Activated effector memory CD4-positive, alpha-beta T cell treated with anti-CD3 and anti-CD28 coated beads, Interleukin-2, amount 50 U/mL, for 16 hours (primary cell): ENCODE data around the gene OSTN.
"Not testable (repeated sequence)": the region's sequence is repeated elsewhere in the genome, so short reads cannot be mapped to it uniquely, and the experiment has no call there.

Experiments
- DNase-seq: peaks from one replicate; pipeline ENCODE4 v3.0.0-alpha.2; 2020

OSTN gene

DNA sequence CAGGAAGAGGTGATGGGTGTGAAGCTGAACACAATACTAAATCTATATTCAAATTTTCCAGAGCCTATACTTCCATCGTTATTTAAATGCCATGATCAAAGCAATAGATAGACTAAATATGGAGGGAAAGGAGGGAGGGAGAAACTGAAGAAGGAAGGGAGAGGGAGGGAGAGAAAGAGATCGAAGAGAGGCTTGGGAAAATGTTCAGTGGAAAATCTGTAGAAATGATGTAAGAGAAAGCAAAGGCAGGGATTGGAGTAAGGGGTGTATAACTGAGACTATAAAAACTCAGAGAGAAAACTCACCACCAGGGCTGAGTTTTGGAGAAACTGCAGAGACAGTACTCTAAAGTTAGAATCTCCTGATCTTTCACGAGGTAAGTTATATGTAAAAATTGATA is at the start of gene OSTN:
TSS of gene OSTN (plus strand) at position 310 of the 400 bp plus-strand sequence. CDS start 13,292 bp downstream, outside the sequence.
- no peak for DNase-seq

DNA sequence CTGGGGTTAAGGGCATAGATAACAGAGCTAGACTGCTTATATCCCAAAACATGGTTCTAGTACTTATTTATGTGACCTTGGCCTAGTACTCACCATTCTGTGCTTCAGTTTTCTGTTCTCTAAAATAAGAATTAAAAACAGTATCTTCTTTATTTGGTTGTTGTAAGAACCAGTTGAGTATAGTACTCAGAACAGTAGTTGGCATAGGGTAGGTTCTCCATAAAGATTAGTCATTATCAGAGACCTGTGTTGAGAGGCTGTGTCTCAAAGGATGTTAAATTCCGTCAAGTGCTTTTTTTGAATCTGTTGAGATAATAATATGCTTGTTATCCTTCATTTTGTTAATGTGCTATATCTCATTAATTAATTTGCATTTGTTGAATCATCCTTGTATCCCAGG is 47.4 kb upstream of the OSTN start:
- no peak for DNase-seq

DNA sequence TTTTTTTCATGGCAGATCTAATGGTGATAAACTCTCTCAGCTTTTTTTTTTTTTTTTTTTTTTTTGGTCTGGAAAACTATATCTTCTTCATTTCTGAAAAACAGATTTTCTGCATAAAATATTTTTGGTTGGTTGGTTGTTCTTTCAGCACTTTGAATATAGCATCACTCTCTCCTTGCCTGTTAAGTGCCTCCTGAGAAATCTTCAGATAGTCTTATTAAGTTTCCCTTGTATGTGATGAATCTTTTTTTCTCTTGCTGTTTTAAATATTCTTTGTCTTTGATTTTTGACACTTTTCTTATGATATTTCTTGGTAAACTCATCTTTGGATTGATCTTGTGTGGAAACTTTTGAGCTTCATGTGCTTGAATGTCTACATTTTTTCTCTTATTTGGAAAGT is 44.2 kb upstream of the OSTN start:
- no peak for DNase-seq

DNA sequence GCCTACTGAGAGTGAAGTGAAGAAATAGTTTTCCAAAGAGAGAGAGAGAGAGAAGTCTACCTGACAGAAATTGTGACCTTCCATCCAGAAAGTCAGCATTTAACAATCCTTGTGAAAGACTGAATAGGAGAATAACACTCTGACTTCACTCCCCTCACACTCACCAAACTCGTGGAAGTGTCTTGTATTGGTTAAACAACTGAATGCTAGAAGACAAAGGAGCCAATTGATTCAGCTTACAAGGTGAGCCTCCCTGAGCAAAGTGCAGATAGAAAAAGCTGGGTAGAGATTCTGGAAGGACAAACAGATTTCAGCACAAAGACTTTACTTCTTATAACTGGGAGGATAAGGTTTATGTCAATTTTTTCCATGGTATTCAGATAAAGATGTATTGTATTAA is 40.8 kb upstream of the OSTN start:
- DNase-seq = no peak

- DNase-seq = no peak
Observed at GRCh38 chr3:191158815-191159214, 40.2 kb upstream of the OSTN start.

DNA sequence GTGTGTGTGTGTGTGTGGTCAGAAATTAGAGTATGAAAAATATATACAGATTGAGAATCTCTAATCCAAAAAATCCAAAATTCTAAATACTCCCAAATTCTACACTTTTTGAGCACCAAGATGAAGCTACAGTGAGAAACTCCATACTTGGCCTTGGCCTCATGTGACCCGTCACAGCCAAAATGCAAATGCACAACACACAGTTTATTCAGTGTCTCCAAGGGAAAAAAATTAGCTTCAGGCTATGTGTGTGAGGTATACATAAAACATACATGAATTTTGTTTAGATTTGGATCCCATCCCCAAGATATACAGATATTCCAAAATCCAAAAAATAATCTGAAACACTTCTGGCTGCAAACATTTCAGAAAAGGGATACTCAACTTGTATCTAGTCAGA is 33.2 kb upstream of the OSTN start:
- no peak for DNase-seq

GRCh38 chr3:191166368-191166767 is 32.7 kb upstream of the OSTN start:
- no peak for DNase-seq

DNA sequence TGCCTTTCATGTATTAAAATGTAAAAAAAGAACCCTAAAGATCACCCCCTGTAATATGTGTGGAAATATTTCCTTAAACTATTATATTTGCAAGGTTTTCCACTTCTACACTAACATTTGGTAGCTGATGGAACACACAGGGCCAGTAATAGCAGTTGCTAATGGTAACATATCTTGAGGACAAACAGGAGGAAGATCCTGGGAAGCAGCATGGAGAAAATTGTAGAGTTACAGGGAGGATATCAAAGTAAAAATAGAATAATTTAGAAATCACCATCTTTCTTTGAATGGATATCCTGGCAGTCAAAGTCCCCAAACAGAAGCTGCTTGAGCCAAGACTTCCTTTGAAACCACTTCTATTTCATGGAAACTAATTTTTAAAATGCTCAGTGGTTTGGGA is 29.5 kb upstream of the OSTN start:
- DNase-seq = no peak

DNA sequence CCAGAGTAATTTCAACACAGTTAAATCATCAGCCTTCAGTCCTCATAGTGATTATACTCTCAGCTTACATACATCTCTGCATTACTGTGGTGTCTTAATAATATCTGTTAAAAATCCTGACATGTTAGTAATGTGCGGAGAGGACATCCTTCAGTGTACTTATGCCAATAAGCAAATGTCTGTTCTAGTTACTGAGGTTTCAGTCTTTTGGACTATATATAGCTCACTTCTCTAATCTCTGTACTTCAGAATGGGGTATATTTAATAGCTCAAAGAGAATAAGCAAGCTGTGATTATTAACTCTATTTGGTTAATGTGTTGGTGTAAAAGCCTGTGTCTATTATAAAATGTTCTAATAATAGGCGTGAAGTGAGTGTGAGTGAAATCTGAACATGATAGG is 28.9 kb upstream of the OSTN start:
- DNase-seq = no peak

GRCh38 chr3:191175102-191175501 is 23.9 kb upstream of the OSTN start:
- no peak for DNase-seq

GRCh38 chr3:191176038-191176785 is 22.8 kb upstream of the OSTN start:
- no peak for DNase-seq

DNA sequence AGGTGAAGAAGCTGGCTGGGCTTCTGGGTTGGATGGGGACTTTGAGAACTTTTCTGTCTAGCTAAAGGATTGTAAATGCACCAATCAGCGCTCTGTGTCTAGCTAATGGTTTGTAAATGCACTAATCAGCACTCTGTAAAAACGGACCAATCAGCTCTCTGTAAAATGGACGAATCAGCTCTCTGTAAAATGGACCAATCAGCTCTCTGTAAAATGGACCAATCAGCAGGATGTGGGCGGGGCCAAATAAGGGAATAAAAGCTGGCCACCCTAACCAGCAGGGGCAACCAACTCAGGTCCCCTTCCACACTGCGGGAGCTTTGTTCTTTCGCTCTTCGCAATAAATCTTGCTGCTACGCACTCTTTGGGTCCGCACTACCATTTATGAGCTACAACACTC is 13.7 kb upstream of the OSTN start:
- DNase-seq = not testable (repeated sequence)

GRCh38 chr3:191188246-191188645 is 10.8 kb upstream of the OSTN start:
- DNase-seq = not testable (repeated sequence)

DNA sequence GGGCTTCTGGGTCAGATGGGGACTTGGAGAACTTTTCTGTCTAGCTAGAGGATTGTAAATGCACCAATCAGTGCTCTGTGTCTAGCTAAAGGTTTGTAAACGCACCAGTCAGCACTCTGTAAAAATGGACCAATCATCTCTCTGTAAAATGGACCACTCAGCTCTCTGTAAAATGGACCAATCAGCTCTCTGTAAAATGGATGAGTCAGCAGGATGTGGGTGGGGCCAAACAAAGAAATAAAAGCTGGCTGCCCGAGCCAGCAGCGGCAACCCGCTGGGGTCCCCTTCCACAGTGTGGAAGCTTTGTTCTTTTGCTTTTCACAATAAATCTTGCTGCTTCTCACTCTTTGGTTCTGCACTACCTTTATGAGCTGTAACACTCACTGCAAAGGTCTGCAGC is 6.8 kb upstream of the OSTN start:
- not testable (repeated sequence) for DNase-seq

DNA sequence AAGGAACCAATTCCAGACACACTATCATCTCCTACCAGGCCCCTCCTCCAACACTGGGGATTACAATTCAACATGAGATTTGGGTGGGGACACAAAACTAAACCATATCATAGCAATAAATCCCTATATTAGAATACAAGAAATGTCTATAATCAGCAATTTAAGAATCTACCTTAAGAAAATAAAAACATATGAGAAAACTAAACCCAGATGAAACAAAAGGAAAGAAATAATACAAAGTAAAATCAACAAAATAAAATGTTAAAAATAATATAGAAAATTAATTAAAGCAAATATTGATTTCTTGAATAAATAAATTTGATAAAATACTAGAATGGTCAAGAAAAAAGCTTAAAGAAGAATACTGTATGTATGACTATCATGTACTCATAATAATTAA is 6.1 kb upstream of the OSTN start:
- no peak for DNase-seq

- DNase-seq = no peak
Observed at GRCh38 chr3:191197761-191198306, 1.2 kb upstream of the OSTN start.

- no peak for DNase-seq
Observed at GRCh38 chr3:191198480-191198879, 561 bp upstream of the OSTN start.

DNA sequence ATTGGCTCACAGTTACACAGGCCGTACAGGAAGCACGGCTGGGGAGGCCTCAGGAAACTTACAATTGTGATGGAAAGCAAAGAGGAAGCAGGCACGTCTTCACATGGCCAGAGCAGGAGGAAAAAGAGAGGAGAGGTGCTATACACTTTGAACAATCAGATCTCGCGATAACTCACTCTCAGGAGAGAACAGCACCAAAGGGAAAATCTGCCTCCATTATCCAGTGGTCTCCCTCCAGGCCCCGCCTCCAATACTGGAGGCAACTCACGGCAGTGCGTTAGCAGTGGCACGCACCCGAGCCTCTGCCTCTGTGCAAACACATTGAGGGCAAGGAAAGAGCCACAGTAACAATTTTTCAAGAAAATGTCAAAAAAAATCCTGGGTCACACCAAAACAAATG is 11.0 kb downstream of the OSTN start:
- no peak for DNase-seq

GRCh38 chr3:191216510-191216909 is 17.5 kb downstream of the OSTN start:
- no peak for DNase-seq

GRCh38 chr3:191217301-191217700 is 18.3 kb downstream of the OSTN start:
- DNase-seq = no peak

- no peak for DNase-seq
Observed at GRCh38 chr3:191220908-191221307, 21.9 kb downstream of the OSTN start.

GRCh38 chr3:191221638-191222037 is 22.6 kb downstream of the OSTN start:
- no peak for DNase-seq

- no peak for DNase-seq
Observed at GRCh38 chr3:191227541-191227940, 28.5 kb downstream of the OSTN start.

DNA sequence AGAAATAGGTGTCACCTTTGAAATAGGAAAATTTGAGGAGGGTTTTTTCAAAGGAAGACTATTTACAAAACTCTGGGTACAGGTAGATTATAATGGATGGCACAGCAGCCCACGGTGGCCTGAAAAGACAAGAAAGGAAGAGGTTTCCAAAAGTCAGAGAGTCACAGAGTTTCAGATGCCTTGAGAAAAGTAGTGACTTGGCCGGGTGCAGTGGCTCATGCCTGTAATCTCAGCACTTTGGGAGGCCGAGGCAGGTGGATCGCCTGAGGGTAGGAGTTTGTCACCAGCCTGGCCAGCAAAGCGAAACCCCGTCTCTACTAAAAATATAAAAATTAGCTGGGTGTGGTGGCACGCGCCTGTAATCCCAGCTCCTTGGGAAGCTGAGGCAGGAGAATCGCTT is 35.2 kb downstream of the OSTN start:
- DNase-seq = no peak
